Gastrocnemius medialis (tissue), 4 donors: ENCODE results near the gene MINDY1. TPM values are rescaled to one million over a fixed set of nuclear protein-coding genes. Genes with fewer than 3 reads are reported as not detected.

Source experiments
- ATAC-seq, 2 donors: fragments of 150-250 bp; one replicate each; pipeline ENCODE4 v1.9.1; 2016
- DNase-seq, 2 donors: peaks; one replicate each; pipeline ENCODE4 v3.0.0-alpha.2; 2019
- H3K27ac ChIP-seq, 4 donors: fragments of 200-600 bp; sonication (generic); 1 replicate in 1 of 4; 2 replicates in 3 of 4; pipeline ENCODE4 v1.5.1; 2016 to 2018; ENCODE audit warnings: mild to moderate bottlenecking in 2 of 4, moderate library complexity in 1 of 4
- H3K27me3 ChIP-seq, 3 donors: fragments of 200-600 bp; sonication (generic) in 2 of 3; 1 replicate in 1 of 3; 2 replicates in 2 of 3; pipeline versions ENCODE4 v1.5.1 to v1.6.0; 2016 to 2019; ENCODE audit warnings: mild to moderate bottlenecking in 1 of 3, moderate library complexity in 1 of 3
- H3K36me3 ChIP-seq, 2 donors: fragments of 200-600 bp; sonication (generic) in 1 of 2; one replicate each; pipeline ENCODE4 v1.5.1; 2017 to 2018
- H3K4me1 ChIP-seq, 2 donors: fragments of 200-600 bp; sonication (generic) in 1 of 2; one replicate each; pipeline ENCODE4 v1.5.1; 2016 to 2017; ENCODE audit warnings: mild to moderate bottlenecking in 2 of 2
- H3K4me3 ChIP-seq, 4 donors: fragments of 200-600 bp; sonication (generic) in 3 of 4; 1 replicate in 1 of 4; 2 replicates in 3 of 4; pipeline ENCODE4 v1.5.1; 2016 to 2019; ENCODE audit warnings: mild to moderate bottlenecking in 2 of 4
- H3K9me3 ChIP-seq, 3 donors: fragments of 200-600 bp; sonication (generic) in 2 of 3; 1 replicate in 1 of 3; 2 replicates in 2 of 3; pipeline ENCODE4 v1.5.1; 2016 to 2019
- POLR2A ChIP-seq, 2 donors: fragments of 450-650 bp; IDR thresholded peaks; one replicate each; pipeline ENCODE4 v1.6.1; 2017; ENCODE audit warnings: antibody characterized with exemption in 2 of 2, mild to moderate bottlenecking in 2 of 2, moderate library complexity in 2 of 2
- in situ Hi-C, 4 donors: fragments of 200-750 bp; cut with MboI; loops; one replicate each; pipeline versions ENCODE4 v1.15.0 to v1.8.0; 2017; ENCODE audit warnings: low sequenced_read_pairs in 4 of 4
- intact Hi-C: fragments of 100-400 bp; cut with DNase I; formaldehyde crosslinking; loops from one replicate; pipeline ENCODE4 v1.15.1; 2023; ENCODE audit warnings: low total_unique reads
- total RNA-seq, 4 donors: library from RNA; depleted of rRNA; stranded (reverse); fragments of >200 nt; gene quantifications; one replicate each; pipeline versions ENCODE4 v1.1.0 to v1.2.3, GENCODE V29; 2016
- TF ChIP-seq, protein P1 (sequence below), 5 experiments: fragments of 450-650 bp in 3 of 5; fragments of 200-600 bp in 2 of 5; sonication (generic) in 2 of 5; IDR thresholded peaks in 4 of 5; conservative IDR thresholded peaks in 1 of 5; 1 replicate in 4 of 5; 2 replicates in 1 of 5; pipeline ENCODE4 v1.5.1; 2016 to 2019; ENCODE audit warnings: antibody characterized with exemption in 5 of 5, mild to moderate bottlenecking in 3 of 5, moderate library complexity in 3 of 5

MINDY1 gene
- total RNA-seq, 4 donors from 2014 or later, result 13.4 to 22.8 (median 19.7) TPM

DNA sequence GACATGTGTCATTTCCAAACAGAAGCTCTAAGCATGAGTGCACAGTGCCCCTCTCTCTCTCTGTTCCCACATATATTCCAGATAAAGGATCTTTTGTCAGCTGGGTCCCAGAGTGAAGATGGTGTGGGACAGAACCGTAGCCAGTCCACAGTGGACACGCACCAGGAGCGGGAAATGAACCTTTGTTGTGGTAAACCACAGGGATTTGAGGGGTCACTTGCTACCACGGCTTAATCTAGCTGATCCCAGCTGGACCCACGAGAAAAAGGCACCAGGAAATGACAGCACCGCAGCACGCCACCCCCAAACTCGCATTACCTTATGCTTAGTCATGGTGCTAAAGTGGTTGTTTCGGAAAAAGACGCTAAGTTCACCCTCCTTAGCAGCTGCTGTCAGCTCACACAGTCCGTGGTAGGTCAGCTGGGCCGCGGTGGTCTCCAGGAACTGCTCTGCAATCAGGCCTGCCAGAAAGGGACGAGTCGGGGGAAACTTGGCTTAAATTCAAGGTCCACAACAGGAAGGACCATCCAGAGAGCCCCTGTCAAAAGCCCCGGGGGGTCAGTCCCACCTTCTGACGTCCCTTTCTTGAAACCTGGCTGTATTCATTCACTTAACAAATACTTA, 7.5 kb downstream of the MINDY1 start:
- DNase-seq, result no peak
- intact Hi-C loops (no loop called here), in situ Hi-C loops (no loop called here)
- Histone ChIP-seq H3K36me3 (peaks cover 0 to 57% of the 10 kb centered on the region in 2 donors), H3K9me3 (no peaks in the 10 kb centered on the region), H3K27ac (no peak overlapping the region), H3K4me3 (no peak overlapping the region), H3K4me1 (peaks cover 27 to 28% of the 10 kb centered on the region in 2 donors), H3K27me3 (no peaks in the 10 kb centered on the region)
- no peak for ATAC-seq
- TF ChIP-seq, protein P1, sequence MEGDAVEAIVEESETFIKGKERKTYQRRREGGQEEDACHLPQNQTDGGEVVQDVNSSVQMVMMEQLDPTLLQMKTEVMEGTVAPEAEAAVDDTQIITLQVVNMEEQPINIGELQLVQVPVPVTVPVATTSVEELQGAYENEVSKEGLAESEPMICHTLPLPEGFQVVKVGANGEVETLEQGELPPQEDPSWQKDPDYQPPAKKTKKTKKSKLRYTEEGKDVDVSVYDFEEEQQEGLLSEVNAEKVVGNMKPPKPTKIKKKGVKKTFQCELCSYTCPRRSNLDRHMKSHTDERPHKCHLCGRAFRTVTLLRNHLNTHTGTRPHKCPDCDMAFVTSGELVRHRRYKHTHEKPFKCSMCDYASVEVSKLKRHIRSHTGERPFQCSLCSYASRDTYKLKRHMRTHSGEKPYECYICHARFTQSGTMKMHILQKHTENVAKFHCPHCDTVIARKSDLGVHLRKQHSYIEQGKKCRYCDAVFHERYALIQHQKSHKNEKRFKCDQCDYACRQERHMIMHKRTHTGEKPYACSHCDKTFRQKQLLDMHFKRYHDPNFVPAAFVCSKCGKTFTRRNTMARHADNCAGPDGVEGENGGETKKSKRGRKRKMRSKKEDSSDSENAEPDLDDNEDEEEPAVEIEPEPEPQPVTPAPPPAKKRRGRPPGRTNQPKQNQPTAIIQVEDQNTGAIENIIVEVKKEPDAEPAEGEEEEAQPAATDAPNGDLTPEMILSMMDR (IDR thresholded peaks at IDR 0.05 in 4 of 5, conservative IDR thresholded peaks at IDR 0.05 in 1 of 5), result no peak
- TF ChIP-seq POLR2A (IDR thresholded peaks at IDR 0.05), result no peak

DNA sequence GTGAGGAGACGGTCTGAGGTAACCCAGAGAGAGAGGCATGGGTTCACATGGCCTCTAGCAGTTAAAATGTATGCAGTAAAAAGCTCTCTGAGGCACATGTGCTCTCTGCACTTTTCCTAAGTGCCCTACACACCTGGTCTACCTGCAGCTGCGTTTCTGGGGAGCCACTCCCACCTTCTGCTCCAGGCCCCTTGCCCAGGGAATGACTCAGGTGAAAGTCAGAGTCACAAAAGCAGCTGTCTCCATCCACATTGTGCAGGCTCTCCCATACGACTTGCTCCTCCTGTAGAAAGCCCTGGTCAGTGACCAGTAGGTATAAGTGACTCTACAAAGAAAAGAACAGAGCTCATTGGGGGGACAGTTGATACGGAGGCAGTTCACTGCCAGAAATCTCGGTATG, 8.8 kb downstream of the MINDY1 start:
- H3K4me1 ChIP-seq, result peaks cover 15 to 18% of the 10 kb centered on the region in 2 donors
- peaks cover 0 to 57% of the 10 kb centered on the region in 2 donors for H3K36me3 ChIP-seq
- in situ Hi-C loops (no loop called here), intact Hi-C loops (no loop called here)
- H3K27me3 ChIP-seq, result no peaks in the 10 kb centered on the region
- no peak overlapping the region for H3K27ac ChIP-seq
- ATAC-seq (no peak), DNase-seq (no peak)
- H3K4me3 ChIP-seq, result no peak overlapping the region
- H3K9me3 ChIP-seq, result no peaks in the 10 kb centered on the region
- TF ChIP-seq, protein P1 (IDR thresholded peaks at IDR 0.05 in 4 of 5, conservative IDR thresholded peaks at IDR 0.05 in 1 of 5), result no peak
- TF ChIP-seq POLR2A (IDR thresholded peaks at IDR 0.05), result no peak

DNA sequence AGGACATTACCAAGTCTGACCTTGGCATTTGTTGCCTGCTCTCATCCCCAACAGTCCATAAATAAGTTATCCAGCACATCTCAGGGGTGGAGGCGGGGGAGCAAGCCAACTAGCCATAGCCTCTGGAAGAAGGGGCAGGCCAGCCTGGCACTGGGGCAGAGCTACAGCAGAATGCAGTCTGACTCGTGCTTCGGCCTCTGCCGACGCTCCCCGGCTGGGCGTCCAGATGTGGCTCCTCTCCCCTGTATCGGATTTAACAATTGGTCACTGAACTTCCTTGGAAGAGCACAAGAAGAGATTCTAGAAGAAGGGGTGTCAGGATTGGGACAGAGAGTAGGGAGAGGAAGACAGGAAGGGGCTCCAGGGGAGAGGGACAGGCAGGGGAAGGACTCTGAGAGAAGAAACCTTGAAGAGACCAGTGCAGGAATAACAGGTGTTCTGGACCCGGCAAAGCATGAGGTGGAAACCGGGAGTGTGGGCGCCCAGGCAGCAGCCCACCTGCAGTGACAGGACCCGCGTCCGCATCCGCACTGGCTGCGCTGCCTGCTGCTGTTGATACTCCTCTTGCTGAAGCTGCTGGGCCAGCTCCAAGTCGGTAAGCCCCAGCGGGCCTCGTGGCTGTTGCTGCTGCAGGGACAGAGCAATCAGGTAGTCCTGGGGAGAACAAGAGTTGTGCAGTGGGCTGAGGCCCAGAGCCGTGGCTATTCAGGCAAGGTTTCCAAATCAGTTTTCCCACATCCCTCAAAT, 9.4 kb downstream of the MINDY1 start:
- H3K27me3 ChIP-seq, result no peaks in the 10 kb centered on the region
- no peak for DNase-seq
- H3K27ac ChIP-seq, result no peak overlapping the region
- in situ Hi-C loops, result no loop called here
- no peak for ATAC-seq
- H3K36me3 ChIP-seq, result peaks cover 0 to 53% of the 10 kb centered on the region in 2 donors
- no peak for TF ChIP-seq POLR2A (IDR thresholded peaks at IDR 0.05)
- TF ChIP-seq, protein P1 (IDR thresholded peaks at IDR 0.05 in 4 of 5, conservative IDR thresholded peaks at IDR 0.05 in 1 of 5), result no peak
- no peak overlapping the region for H3K4me3 ChIP-seq
- intact Hi-C loops, result no loop called here
- H3K9me3 ChIP-seq, result no peaks in the 10 kb centered on the region
- peaks cover 10 to 11% of the 10 kb centered on the region in 2 donors for H3K4me1 ChIP-seq

DNA sequence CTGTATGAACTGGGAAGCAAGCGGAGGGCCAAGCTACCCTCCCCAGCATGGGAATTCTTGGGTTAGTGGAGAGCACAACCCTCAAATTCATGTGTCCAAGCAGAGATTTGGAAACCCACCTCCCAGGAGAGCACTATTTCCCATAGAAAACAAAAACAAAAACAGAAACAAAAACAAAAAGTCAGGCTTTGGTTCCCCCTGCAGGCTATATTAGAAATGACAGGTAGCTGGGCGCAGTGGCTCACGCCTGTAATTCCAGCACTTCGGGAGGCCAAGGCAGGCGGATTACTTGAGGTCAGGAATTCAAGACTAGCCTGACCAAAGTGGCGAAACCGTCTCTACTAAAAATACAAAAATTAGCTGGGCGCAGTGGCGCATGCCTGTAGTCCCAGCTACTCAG, 10.8 kb downstream of the MINDY1 start:
- H3K27ac ChIP-seq, result peak overlapping the region; percentile 51 to 70 (median 64)

More for the DNA sequence above, 10.8 kb downstream of the MINDY1 start:
- H3K4me3 ChIP-seq, result peak overlapping the region in 2 of 4 donors; percentile 27 to 29
- TF ChIP-seq, protein P1 (IDR thresholded peaks at IDR 0.05 in 4 of 5, conservative IDR thresholded peaks at IDR 0.05 in 1 of 5), result peak; percentile 78 to 87 (median 83)
- TF ChIP-seq POLR2A (IDR thresholded peaks at IDR 0.05), result no peak
- DNase-seq (peak in 1 of 2 donors; percentile 78), ATAC-seq (peak; percentile 76 to 86)
- intact Hi-C loops (loop anchor here (1.0 kb wide), 1 partner anchor 17 kb away; no protein-coding TSS in a partner anchor), in situ Hi-C loops (no loop called here)
- H3K4me1 ChIP-seq, result peaks cover 9 to 11% of the 10 kb centered on the region in 2 donors
- no peaks in the 10 kb centered on the region for H3K27me3 ChIP-seq
- H3K9me3 ChIP-seq, result no peaks in the 10 kb centered on the region
- H3K36me3 ChIP-seq, result peaks cover 0 to 41% of the 10 kb centered on the region in 2 donors
